Globus pallidus (tissue), 1 donor: ENCODE data around the gene TIAM1.

Experiments used
- DNase-seq: peaks from one replicate; pipeline ENCODE4 v3.0.0-alpha.2; 2015; ENCODE audit warnings: low spot score

TIAM1 gene

GRCh38 chr21:31329456-31330143, 14.5 kb downstream of the TIAM1 start:
- no peak for DNase-seq

GRCh38 chr21:31326522-31327242, 17.4 kb downstream of the TIAM1 start:
- no peak for DNase-seq

GRCh38 chr21:31318971-31319370, 25.1 kb downstream of the TIAM1 start:
- DNase-seq = no peak

- DNase-seq = no peak
These were observed 26.4 kb downstream of the TIAM1 start for GRCh38 chr21:31317688-31318087.

GRCh38 chr21:31316488-31317169, 27.4 kb downstream of the TIAM1 start:
- no peak for DNase-seq

- no peak for DNase-seq
These were observed 28.0 kb downstream of the TIAM1 start for GRCh38 chr21:31316072-31316471.

GRCh38 chr21:31310750-31311149, 33.3 kb downstream of the TIAM1 start:
- DNase-seq = no peak

- no peak for DNase-seq
These were observed 35.5 kb downstream of the TIAM1 start for GRCh38 chr21:31308584-31308983.

- DNase-seq = no peak
These were observed 38.2 kb downstream of the TIAM1 start for GRCh38 chr21:31305888-31306287.

GRCh38 chr21:31299291-31300147, 44.5 kb downstream of the TIAM1 start:
- DNase-seq = no peak

- no peak for DNase-seq
These were observed 45.3 kb downstream of the TIAM1 start for GRCh38 chr21:31298618-31299269.

GRCh38 chr21:31297806-31298205, 46.3 kb downstream of the TIAM1 start:
- DNase-seq = no peak

GRCh38 chr21:31295676-31296075, 48.4 kb downstream of the TIAM1 start:
- no peak for DNase-seq

- DNase-seq = no peak
These were observed 49.4 kb downstream of the TIAM1 start for GRCh38 chr21:31294691-31295090.

- no peak for DNase-seq
These were observed 50.1 kb downstream of the TIAM1 start for GRCh38 chr21:31293986-31294385.

- DNase-seq = no peak
These were observed 53.3 kb downstream of the TIAM1 start for GRCh38 chr21:31290765-31291164.

GRCh38 chr21:31289702-31290101, 54.4 kb downstream of the TIAM1 start:
- DNase-seq = no peak

- DNase-seq = no peak
These were observed 55.9 kb downstream of the TIAM1 start for GRCh38 chr21:31288191-31288590.

GRCh38 chr21:31287201-31287600, 56.9 kb downstream of the TIAM1 start:
- no peak for DNase-seq

GRCh38 chr21:31286621-31287020, 57.4 kb downstream of the TIAM1 start:
- no peak for DNase-seq

- no peak for DNase-seq
These were observed 59.2 kb downstream of the TIAM1 start for GRCh38 chr21:31284797-31285397.
